NCI-H187 treated with DMSO at 0.1 percent for 48 hours (cell line): ENCODE data around the gene VANGL1.

ENCODE experiments used
- DNase-seq: peaks from one replicate; lab custom pipeline; 2025; lab: John Stamatoyannopoulos, UW

The VANGL1 gene

DNA sequence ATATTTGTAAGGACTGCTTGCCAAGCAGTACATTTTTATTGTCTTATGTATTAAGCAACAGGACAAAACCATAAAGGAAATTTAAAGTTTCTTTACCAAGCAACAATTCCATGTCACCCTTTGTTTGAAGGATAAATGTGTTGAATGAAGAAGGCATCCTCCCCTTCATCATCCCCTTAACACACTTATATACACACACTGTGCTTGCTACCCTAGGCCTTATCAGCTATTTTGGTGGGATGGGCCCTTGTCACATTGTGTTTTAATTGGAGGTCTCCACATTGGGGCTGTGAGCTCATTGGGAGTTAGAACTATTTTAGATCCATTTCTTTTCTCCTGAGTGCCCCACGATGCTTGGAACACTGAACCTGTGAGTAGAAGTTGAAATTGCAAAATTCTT is 1.9 kb downstream of the VANGL1 start:
- DNase-seq = no peak

DNA sequence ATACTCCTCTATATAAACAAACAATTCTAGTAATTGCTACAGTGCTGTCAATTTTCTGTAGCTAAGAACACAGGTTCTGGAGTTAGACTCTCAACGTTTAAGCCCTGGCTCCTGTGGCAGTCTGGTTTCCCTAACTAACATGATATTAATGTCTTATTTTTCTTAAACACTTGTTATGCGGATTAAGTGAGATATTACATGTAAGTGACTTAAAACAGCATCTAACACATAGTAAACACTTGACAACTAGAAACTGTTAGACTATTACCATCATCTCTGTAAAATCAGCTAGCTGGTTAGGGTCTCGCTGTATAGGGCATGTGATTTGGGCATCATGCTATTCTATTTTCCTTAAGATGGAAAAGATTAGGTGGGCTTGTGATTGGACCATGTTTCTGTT is 2.3 kb downstream of the VANGL1 start:
- no peak for DNase-seq

DNA sequence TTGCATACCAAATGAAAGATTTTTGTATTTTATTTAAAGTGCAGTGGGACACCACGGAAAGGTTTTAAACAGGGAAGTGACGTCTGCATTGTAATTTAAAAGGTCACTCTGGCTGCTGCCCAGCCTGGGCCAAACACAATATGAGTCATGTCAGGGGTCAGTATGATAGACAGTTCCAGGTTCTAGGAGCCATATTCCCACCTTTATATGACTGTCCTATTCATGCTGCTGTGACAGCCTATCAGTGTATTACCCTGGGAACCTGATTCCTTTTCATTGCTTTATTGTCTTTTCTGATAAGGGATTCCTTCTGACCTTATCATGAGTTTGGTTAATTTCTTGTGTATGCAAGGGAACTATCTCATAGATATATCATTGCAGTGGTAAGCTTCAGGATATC is 5.3 kb downstream of the VANGL1 start:
- DNase-seq = no peak

- no peak for DNase-seq
These were observed 5.7 kb downstream of the VANGL1 start for GRCh38 chr1:115647507-115647906.

DNA sequence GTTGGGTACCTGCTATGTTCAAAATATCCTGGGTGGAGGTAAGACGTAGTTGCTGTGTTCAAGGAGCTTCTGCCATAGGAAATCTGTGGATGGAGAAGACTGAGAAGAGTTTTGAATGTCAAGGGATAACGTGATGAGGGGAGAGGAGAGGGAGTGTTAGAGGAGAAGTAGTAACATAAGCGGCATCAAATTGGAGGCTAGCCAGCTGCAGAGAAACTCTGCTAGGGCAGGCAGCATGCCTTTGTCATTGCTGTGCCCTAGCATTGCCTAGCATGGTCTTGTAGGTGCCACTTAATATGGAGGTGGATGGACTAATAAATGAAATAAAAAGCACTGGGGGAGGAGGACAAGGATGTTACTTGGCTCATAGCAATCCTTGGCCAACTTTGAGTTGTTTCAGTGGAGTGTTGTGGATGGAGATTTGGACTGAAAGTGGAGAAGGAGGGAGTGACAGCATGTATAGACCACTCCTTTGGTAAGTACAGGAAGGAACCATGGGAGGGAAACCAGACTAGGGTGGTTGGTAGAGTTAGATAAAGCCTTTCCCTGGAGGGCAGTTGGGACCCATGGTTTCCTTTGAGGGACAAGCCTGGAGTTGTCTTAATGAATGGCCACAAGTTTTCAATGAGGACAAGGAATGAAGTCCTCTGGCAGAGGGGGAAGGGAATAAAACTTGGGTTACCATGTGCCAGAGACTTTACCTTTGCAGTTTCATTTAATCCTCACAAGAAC is 6.3 kb downstream of the VANGL1 start:
- DNase-seq = no peak

- DNase-seq = no peak
These were observed 7.2 kb downstream of the VANGL1 start for GRCh38 chr1:115648717-115649691.

DNA sequence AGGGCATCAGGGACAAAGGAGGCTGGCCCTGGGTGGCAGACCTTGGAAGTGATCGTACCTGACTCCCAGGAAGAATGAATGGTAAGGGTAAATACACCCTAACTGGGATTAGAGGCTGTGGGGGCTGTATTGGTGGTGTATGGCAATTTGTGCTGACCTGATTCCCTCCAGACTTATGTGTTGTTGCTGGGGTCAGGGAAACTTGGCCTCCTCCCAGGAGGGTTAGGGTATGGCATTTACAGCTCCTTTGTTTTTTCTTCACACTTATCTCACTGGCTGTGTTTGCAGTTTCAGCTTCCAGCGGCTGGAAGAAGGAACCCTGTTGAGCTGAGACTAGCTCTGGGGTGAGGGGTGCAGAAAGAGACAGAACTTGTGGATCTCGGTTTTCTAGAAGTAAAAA is 8.2 kb downstream of the VANGL1 start:
- no peak for DNase-seq

- no peak for DNase-seq
These were observed 9.2 kb downstream of the VANGL1 start for GRCh38 chr1:115650961-115651360.

DNA sequence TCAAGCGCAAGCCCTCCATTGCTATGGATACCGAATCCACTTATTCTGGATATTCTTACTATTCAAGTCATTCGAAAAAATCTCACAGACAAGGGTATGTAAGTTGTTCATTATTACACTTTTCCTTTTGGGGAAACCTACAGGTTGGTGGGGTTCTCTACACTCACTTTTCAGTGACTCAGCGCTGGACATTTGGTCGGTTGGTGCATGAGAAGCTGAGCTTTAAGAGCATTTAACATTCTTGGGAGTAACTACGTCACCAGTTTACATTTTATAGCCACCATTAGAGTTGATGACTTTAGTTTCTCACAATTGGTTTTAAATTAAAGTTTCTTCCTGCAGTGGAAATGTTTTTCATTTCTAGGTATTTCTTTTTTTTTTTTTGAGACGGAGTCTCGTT is 9.6 kb downstream of the VANGL1 start:
- DNase-seq = no peak

- DNase-seq = no peak
These were observed 10.5 kb downstream of the VANGL1 start for GRCh38 chr1:115652236-115652788.

- DNase-seq = no peak
These were observed 12.4 kb downstream of the VANGL1 start for GRCh38 chr1:115654125-115654524.

- DNase-seq = no peak
These were observed 13.0 kb downstream of the VANGL1 start for GRCh38 chr1:115654663-115655305.

DNA sequence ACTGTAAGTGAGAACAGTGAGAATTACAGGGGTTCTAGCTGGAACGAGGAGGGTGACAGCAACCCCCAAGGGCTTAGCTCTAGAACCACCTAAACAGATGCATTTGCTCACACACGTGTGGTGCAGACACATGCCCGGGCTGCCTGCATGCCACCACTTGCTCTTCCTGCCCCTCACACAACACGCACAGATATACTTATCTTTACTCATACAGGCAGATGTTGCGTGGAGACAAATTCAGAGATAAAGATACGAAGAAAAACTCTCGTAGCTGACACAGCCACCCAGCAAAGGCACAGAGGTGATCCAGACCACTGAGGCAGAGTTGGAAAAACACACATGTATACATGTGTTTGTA is 13.5 kb downstream of the VANGL1 start:
- DNase-seq = no peak

DNA sequence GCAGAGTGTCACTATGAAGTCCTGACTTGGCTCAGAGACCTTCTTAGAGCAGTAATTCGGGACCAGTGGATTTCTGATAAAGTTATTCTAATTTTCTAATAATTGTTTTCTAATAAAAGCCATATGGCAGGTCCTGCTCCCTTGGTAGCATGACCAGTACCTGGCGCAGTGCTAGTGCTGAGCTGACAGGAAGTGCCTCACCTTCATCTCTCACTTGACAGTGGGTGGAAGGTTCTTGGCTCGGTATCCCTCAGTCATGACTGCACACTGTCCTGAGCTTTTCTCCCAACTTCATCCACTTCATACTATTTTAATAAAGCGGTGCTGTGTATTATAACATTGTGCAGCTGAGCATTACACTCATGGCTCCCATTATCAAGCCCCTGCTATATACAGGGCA is 14.1 kb downstream of the VANGL1 start:
- no peak for DNase-seq

GRCh38 chr1:115656461-115657077 is 14.8 kb downstream of the VANGL1 start:
- DNase-seq = no peak

GRCh38 chr1:115658646-115659045 is 16.9 kb downstream of the VANGL1 start:
- DNase-seq = no peak

GRCh38 chr1:115660151-115660550 is 18.4 kb downstream of the VANGL1 start:
- DNase-seq = no peak

DNA sequence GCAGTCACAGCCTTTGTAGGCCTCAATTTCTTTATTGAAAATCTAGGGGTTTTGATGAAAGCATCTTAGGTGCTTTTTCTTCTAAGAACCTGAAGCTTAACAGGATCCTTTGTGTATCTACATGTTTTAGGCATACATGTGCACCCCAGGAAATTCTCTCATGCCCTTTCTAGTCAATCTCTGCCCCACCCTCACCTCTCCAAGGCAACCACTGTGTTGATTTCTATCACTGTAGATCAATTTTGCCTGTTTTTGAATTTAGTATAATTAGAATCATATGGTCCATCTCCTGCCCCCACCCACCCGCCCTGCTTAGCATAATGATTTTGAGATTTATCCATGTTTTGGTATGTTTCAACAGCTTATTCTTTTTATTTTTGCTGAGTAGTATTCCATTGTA is 19.4 kb downstream of the VANGL1 start:
- no peak for DNase-seq

- no peak for DNase-seq
These were observed 23.7 kb downstream of the VANGL1 start for GRCh38 chr1:115665319-115666096.

DNA sequence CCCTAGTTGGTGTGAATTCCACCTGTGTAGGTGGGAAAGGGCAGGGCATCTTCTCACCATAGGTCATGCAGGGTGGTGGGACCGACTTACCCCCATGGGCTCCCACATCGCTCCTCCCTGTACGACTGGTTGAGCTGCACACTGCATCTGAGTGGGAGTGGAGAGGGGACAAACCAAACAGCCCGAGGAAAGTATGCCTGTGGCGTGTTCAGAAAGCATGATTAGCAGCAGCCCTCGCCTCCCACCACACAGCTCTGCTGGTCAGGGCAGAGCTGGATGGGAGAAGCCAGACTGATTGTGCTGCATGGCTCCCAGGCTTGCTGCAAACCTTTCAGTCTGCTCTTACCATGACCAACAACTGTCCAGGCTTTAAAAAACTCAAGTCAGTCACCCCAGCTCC is 24.4 kb downstream of the VANGL1 start:
- no peak for DNase-seq

DNA sequence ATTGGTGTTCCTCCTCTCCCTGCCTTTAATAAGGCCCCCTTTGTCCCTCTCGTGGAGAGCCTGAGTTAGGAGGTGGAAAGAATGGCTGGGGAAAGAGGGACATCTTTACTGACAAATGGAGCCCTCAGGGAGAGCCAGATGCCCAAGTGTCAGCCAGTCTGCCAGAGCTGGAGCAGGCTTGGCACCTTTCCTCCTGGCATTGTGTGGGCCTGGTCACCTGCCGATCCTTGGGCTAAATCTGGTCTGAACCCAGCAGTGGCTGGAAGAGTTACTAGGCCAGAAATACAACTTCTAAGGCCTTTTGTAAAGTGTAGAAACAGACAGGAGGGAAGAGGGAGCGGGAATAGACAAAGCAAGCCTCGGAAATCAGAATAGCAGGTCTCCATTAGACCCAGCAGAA is 24.9 kb downstream of the VANGL1 start:
- no peak for DNase-seq
